Medulla oblongata (tissue), 1 donor: Measurements from ENCODE around the gene NRROS.
A peak's percentile ranks its signal among the peaks of the same experiment; 100 is the strongest.

Source experiments
- DNase-seq: peaks from one replicate; pipeline ENCODE4 v3.0.0-alpha.2; 2015; ENCODE audit errors: extremely low spot score

Gene NRROS

DNA sequence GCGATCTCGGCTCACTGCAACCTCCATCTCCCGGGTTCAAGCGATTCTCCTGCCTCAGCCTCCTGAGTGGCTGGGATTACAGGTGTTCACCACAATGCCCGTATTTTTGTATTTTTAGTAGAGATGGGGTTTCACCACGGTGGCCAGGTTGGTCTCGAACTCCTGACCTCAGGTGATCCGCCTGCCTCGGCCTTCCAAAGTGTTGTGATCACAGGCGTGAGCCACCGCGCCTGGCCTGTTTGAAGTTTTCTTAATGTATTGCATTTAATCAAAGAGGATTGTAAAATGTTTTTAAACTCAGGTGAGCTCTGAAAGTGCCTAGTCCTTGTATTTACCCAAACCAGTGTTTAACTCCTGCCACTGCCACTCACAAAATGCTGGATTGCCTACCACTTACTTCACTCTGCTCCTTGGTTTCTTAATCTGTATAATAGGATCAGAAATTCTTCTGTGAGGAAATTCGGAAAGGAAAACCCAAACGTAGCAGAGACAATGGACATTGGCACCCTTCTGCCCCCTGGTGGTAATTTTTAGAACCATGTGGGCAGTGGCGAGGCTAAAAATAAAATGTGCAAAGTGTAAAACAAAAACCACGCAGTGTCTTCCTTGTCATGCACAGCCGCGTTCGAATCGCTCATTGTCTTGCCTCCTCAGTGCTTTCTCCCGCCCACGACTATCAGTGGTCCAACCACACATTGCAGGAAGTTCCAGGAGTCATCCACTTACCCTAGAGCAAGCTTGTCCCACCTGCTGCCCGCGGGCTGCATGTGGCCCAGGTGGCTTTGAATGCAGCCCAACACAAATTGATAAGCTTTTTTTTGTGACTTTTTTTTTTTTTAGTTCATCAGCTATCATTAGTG is 45.3 kb downstream of the NRROS start:
- DNase-seq = peak; percentile 84

DNA sequence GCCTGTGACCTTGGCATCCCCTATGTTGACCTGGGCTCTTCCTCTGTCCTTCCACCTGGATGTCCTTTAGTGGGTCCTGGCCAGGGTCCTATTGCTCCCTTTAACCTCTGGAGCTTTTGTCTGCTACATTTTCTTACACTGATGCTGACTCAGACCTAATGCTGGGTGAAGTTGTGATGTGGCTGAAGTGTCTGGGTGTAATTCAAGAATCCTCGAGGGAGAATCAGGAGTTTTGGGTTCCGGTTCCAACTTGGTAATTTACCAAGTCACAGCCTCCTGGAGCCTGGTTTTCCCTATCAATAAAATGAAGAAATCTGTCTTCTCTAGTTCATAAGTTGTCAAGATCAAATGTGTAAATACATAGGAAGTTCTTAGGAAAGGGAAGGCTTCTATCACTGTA is 46.9 kb downstream of the NRROS start:
- no peak for DNase-seq

DNA sequence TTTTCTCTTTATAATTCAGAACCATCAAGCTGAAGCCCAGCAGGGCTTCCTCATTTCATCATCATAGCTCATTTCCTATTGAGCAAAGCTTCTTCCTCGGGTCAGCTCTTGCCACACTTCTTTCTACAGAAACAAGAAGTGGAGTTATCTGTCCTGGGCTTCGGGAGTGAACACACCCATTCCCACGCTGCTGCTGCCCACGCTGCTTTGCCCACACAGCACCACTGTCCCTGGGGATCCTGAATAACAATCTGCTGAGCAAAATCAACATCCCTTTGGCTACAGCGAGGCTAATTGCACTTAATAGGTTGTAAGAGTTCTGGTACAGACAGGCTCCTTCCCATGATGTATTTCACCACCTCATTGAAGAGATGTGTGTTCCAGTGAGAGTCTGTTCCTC is 48.9 kb downstream of the NRROS start:
- DNase-seq = peak; percentile 71

DNA sequence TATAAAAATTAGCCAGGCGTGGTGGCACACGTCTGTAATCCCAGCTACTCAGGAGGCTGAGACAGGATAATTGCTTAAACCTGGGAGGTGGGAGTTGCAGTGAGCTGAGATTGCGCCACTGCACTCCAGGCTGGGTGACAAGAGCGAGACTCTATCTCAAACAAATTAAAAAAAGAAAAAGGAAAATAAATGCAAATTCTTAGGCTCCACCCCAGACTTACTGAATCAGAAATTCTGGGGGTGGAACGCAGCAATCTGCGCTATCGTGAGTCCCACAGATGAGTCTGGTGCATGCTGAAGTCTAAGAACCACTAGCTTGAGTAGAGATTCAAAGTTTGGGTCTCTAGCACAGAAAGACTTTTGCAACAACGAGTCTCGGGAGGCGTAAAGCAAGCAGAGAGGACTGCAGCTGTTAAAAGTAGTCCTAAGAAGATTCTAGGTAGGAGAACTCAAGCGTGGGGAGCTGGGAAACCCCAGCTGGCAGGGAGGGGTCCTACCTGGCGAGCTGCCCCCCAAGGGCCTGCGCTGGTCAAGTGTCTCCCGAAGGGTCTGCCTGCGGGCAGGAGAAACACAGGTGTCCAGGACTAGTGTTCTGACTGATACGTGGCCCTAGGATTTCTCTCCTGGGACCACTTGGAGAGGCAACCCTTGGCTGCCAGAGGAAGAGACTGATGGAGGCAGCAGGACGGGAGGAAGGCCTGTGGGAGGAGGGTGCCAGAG is 50.6 kb downstream of the NRROS start:
- no peak for DNase-seq

DNA sequence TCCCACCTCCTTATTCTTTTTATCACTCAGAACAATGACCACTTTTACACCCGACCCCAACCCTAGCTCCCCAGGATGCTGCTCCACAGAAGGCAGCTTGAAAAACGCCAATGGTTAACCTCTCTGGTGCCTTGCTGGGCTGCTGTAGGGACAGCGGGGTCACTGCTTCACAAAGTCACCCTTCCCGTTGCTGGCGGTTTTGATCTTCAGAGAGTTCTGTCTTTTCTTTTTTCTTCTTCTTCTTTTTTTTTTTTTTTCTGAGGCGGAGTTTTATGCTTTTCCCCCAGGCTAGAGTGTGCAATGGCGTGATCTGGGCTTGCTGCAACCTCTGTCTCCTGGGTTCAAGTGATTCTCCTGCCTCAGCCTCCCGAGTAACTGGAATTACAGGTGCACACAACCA is 51.9 kb downstream of the NRROS start:
- DNase-seq = no peak

DNA sequence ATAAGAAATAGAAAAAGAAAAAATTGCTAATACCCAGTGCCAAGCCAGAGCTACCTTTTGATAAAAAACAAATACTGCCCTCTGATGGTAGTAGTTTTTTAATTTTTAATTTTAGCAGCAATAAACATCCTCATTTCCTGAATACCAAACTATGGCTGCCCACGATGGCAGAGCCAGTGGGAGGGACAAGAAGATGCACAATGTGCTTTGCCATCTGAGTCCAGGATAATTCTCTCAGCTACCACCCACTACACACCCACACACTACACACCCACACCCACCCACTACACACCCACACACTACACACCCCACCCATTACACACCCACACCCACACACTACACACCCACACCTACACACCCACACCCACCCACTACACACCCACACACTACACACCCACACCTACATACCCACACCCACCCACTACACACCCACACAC is 54.7 kb downstream of the NRROS start:
- DNase-seq = no peak

DNA sequence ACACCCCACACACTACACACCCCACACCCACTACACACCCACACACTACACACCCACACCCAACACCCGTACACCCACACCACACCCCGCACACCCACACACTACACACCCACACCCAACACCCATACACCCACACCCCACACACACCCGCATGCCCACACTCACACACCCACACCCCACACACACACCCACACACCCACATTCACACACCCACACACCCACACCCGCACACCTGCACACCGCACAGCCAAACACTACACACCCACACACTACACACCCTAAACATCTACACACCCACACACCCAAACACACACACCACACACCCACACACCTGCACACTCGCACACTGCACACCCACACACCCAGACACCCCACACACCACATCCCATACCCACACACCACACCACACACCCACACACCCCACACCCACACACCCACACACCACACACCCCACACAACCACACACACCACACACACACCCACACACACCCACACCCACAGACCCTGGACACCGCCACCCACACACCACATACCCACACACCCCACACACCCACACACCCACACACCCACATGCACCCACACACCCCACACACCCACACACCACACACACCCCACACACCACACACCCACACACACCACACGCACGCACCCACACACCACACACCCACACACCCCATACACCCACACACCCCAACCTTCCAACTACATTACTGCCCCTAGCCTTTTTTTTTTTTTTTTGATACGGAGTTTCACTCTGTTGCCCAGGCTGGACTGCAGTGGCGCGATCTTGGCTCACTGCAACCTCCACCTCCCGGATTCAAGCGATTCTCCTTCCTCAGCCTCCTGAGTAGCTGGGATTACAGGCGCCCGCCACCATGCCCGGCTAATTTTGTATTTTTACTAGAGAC is 55.7 kb downstream of the NRROS start:
- DNase-seq = no peak

DNA sequence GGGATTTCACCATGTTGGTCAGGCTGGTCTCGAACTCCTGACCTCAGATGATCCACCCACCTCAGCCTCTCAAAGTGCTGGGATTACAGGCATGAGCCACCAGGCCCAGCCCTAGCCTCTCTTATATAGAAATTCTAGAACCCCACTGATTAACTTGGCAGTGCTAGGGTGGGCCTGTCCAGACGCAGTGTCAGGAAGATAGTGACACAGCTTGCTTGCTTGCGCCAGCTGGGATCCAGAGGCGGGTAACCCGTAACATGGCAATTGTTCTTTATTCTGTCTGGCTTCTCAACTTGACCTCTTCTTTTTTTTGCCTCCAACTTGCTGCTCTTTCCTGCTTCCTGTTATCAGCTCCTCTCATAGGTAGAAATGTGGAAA is 56.3 kb downstream of the NRROS start:
- DNase-seq = no peak

DNA sequence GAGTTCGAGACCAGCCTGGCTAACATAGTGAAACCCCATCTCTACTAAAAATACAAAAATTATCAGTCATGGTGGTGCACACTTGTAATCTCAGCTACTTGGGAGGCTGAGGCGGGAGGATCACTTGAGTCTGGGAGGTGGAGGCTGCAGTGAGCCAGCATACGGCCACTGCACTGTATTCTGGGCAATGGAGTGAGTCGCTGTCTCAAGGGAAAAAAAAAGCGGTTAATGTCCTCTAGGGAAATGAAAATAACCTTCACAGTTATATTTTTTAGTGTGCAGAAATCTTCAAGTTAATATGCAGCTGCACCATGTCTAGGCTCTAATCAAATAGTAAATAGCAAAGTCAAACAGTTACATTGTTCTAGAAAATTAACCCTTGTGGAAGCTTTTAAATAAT is 57.8 kb downstream of the NRROS start:
- DNase-seq = no peak

DNA sequence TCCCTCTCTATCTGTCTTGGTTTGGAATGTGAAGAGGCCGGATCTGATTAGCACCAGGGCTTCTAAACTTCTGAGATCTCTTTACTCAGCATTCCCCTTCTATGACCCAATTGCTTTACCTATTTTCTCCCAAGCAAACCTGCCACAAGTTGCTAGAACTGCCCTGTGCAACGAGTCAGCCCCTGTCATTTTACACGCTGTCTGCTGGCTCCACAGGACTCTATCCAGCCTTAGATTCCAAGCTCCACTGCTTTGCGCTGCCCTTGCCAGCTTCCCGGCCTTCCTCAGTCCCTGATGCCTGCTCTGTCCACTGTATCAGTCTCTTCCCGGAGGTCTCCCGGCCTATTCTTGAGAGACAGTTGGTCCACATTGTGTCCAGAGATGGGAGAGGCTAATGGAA is 60.3 kb downstream of the NRROS start:
- DNase-seq = no peak

DNA sequence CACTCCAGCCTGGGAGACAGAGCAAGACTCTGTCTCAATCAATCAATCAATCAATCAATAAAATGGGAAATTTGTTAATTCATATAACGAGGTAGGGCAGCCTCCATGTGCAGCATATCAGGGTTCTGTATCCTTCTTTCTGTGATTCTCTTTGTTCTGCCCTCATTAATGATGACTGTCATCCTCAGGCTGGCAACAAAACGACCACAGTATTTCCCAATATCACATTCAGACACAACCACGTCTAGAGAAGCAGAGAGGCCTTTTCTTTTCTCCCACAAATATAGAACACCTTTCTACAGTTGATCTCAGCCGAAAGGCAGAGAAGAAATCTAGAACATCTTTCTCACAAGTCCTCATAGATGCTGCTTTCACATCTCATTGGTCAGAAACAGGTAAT is 61.3 kb downstream of the NRROS start:
- DNase-seq = no peak

DNA sequence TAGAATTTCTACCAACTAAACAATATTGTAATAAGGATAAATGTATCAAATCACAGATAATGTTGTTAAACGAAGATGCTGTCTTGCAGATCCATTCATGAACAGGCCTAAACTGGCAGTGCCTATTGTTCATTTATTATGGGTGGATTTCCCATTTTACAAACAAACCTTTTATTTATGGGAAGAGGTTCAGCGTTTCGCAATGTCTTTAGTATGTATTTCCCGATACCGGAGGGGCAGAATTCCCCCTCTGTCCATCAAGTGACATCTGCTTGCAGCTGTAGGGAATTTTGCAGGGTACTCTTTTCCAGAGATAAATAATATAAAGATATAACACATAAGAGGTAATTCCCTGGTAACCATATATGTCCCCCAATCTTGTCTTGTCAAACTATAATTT is 66.8 kb downstream of the NRROS start:
- DNase-seq = no peak

DNA sequence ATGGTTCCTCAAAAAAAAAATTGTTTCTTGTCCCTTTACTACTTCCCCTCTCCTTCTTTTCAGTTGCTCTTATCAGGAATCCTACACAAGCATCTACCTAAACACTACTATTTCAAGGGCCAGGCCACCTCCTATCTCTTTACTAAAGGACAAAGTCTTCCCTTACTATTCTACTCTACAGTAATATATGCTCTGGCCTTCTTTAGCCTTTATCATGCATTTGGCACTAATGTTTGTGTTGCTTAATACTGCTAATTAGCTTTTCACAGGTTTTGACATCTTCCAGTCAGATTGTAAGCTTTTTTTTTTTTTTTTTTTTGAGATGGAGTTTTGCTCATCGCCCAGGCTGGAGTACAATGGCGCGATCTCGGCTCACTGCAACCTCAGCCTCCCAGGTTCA is 67.2 kb downstream of the NRROS start:
- no peak for DNase-seq

DNA sequence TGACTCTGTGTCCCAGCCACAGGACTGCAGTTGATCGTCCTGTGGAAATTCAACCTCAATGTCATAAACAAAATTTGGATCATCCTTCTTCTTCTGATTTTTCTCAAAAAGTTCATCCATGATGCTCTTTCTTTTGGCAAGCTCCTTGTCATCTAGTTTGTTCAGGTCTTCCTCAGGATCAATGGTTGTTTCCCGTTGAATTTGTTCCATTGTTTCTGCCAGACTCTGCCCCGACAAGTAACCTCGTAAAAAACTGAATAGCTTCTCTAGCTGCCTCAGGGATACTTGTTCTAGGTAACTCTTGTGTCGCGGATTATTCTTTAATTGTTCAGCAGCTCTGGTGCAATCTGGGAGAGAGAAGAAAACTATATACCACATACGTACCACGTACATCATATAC is 68.1 kb downstream of the NRROS start:
- DNase-seq = no peak

DNA sequence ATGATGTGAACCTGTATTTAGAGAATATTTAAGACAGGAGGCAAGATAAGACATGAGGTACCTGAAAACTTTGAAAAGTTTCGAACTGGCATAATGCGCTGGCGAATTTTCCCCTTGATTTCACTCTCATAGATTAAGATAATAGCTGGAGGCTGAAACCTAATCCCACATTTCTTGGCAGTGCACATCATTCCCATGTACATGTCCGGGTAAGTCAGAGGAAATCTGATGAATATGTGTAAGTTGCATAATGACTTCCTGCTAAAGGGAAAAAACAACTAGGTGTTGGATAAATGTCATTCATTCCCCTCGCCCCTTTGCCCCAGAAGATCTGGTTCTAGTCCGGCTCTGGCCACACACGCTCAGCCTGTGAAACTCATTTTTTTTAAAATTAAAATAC is 69.0 kb downstream of the NRROS start:
- no peak for DNase-seq
